Panc1 (cell line): ENCODE results near the gene ANKRD29. TPM values are rescaled to one million over a fixed set of nuclear protein-coding genes. Genes with fewer than 3 reads are reported as not detected.
A peak's percentile ranks its signal among the peaks of the same experiment; 100 is the strongest.

Experiments used
- ATAC-seq: fragments of 200-7000 bp; cut with Tn5 transposase; 2 replicates; pipeline ENCODE4 v1.9.1; 2020; ENCODE audit warnings: mild to moderate bottlenecking, moderate library complexity
- BruUV-seq: library from RNA; stranded (reverse); fragments of 400-500 nt; replicated peaks from 2 replicates; lab custom pipeline; 2021; lab: Mats Ljungman, UMichigan
- CTCF ChIA-PET: fragments of 300-600 bp; sonication (Branson Sonifier 250); formaldehyde crosslinking; loops from one replicate; lab custom pipeline; 2022; ENCODE audit warnings: antibody characterized with exemption; lab: Charles Lee
- POLR2A ChIA-PET: fragments of 300-600 bp; sonication (Branson Sonifier 250); formaldehyde crosslinking; loops from one replicate; lab custom pipeline; 2022; ENCODE audit warnings: antibody characterized with exemption; lab: Charles Lee
- DNase-seq: peaks from one replicate; pipeline ENCODE4 v3.0.0-alpha.2; 2010; ENCODE audit warnings: low read depth, low spot score
- H3K27ac ChIP-seq: 2 replicates; pipeline ENCODE4 v1.5.1; 2011; ENCODE audit warnings: mild to moderate bottlenecking, low read length, inconsistent platforms
- H3K27me3 ChIP-seq: fragments of 200-500 bp; sonication (Bioruptor generic); 2 replicates; pipeline ENCODE4 v1.6.0; 2014; ENCODE audit warnings: low read length, inconsistent platforms; ENCODE audit not compliant: control insufficient read depth, insufficient read depth
- H3K36me3 ChIP-seq: fragments of 200-500 bp; sonication (Bioruptor generic); 2 replicates; pipeline ENCODE4 v1.5.1; 2014; ENCODE audit warnings: inconsistent platforms, mild to moderate bottlenecking, low read length, moderate library complexity; ENCODE audit not compliant: control insufficient read depth, insufficient read depth
- H3K4me1 ChIP-seq: 2 replicates; pipeline ENCODE4 v1.5.1; 2011; ENCODE audit warnings: inconsistent platforms, mild to moderate bottlenecking, low read length, moderate library complexity; ENCODE audit not compliant: control insufficient read depth, insufficient read depth
- H3K4me3 ChIP-seq, 2 experiments: 2 replicates each; pipeline ENCODE4 v1.5.1; 2011 to 2012; ENCODE audit warnings: low read depth in 2 of 2, low read length in 2 of 2, mild to moderate bottlenecking in 2 of 2, inconsistent platforms in 1 of 2, moderate library complexity in 1 of 2
- H3K9me3 ChIP-seq: fragments of 200-500 bp; sonication (Bioruptor generic); 2 replicates; pipeline ENCODE4 v1.5.1; 2014; ENCODE audit warnings: low read depth, mild to moderate bottlenecking, inconsistent platforms, low read length, moderate library complexity; ENCODE audit not compliant: control insufficient read depth, insufficient read depth
- POLR2AphosphoS5 ChIP-seq: IDR thresholded peaks from 2 replicates; pipeline ENCODE4 v1.6.1; 2012; ENCODE audit warnings: mild to moderate bottlenecking, low read depth, low read length, moderate library complexity
- REST ChIP-seq, 2 experiments: IDR thresholded peaks; 2 replicates each; pipeline ENCODE4 v1.6.1; 2011 to 2012; ENCODE audit warnings: low read depth in 2 of 2, control low read depth in 1 of 2, low read length in 1 of 2, mild to moderate bottlenecking in 1 of 2, moderate library complexity in 1 of 2; ENCODE audit not compliant: insufficient read depth in 1 of 2
- SIN3A ChIP-seq: IDR thresholded peaks from 2 replicates; pipeline ENCODE4 v1.6.1; 2012; ENCODE audit warnings: low read depth, mild to moderate bottlenecking, low read length, moderate library complexity, borderline replicate concordance; ENCODE audit not compliant: insufficient read depth
- TCF7L2 ChIP-seq: IDR thresholded peaks from 2 replicates; pipeline ENCODE4 v1.6.1; 2011; ENCODE audit warnings: mild to moderate bottlenecking, low read depth, low read length, inconsistent platforms
- in situ Hi-C: cut with HindIII; loops from 2 replicates; pipeline ENCODE4 v1.10.0; 2016; ENCODE audit warnings: low sequenced_read_pairs, low pct_unique_long_range_greater_than_20kb
- intact Hi-C: fragments of 100-400 bp; cut with micrococcal nuclease; formaldehyde crosslinking; loops from one replicate; pipeline ENCODE4 v1.10.0; 2022; ENCODE audit not compliant: unreplicated experiment
- total RNA-seq: library from RNA; stranded (reverse); gene quantifications from one replicate; pipeline ENCODE4 v1.2.1, GENCODE V29; 2021; ENCODE audit not compliant: unreplicated experiment
- TF ChIP-seq, protein P1 (sequence below): fragments of 450-650 bp; IDR thresholded peaks from 2 replicates; pipeline ENCODE4 v1.5.1; 2017; ENCODE audit warnings: mild to moderate bottlenecking

ANKRD29 gene
- total RNA-seq, 1 experiment from 2014 or later, result 0.67 TPM

GRCh38 chr18:23627970-23628369, 34.7 kb downstream of the ANKRD29 start:
- no peaks in the 10 kb centered on the region for H3K36me3 ChIP-seq
- ATAC-seq (no peak), DNase-seq (no peak)
- no peak for TF ChIP-seq SIN3A
- TF ChIP-seq, protein P1, sequence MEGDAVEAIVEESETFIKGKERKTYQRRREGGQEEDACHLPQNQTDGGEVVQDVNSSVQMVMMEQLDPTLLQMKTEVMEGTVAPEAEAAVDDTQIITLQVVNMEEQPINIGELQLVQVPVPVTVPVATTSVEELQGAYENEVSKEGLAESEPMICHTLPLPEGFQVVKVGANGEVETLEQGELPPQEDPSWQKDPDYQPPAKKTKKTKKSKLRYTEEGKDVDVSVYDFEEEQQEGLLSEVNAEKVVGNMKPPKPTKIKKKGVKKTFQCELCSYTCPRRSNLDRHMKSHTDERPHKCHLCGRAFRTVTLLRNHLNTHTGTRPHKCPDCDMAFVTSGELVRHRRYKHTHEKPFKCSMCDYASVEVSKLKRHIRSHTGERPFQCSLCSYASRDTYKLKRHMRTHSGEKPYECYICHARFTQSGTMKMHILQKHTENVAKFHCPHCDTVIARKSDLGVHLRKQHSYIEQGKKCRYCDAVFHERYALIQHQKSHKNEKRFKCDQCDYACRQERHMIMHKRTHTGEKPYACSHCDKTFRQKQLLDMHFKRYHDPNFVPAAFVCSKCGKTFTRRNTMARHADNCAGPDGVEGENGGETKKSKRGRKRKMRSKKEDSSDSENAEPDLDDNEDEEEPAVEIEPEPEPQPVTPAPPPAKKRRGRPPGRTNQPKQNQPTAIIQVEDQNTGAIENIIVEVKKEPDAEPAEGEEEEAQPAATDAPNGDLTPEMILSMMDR, result no peak
- no peak for TF ChIP-seq POLR2AphosphoS5
- no peak for TF ChIP-seq REST (IDR thresholded peaks at IDR 0.05; ENCODE audit: insufficient read depth in 1 of 2, low read depth in 2 of 2, low read length in 1 of 2)
- TF ChIP-seq TCF7L2, result no peak
- ChIA-PET POLR2A (interaction anchor here (0.6 kb wide), 1 partner anchor 51 kb away, joined by 4 read pairs; no protein-coding TSS in a partner anchor), CTCF (interaction anchor here (0.7 kb wide), 1 partner anchor 75 kb away, joined by 10 read pairs; no protein-coding TSS in a partner anchor)
- intact Hi-C loops, result no loop called here
- H3K4me3 ChIP-seq, result no peak overlapping the region
- in situ Hi-C loops, result no loop called here
- peaks cover 13% of the 10 kb centered on the region; the same call in 1 of the 2 replicates for H3K4me1 ChIP-seq
- BruUV-seq, result no TSS peak
- no peaks in the 10 kb centered on the region for H3K9me3 ChIP-seq
- H3K27ac ChIP-seq, result no peak overlapping the region
- H3K27me3 ChIP-seq, result no peaks in the 10 kb centered on the region

- DNase-seq (peak; percentile 64), ATAC-seq (peak; percentile 69)
- POLR2A ChIA-PET, result no interaction called here
- CTCF ChIA-PET, result no interaction called here
- BruUV-seq, result no TSS peak
- no peaks in the 10 kb centered on the region for H3K27me3 ChIP-seq
- no peaks in the 10 kb centered on the region for H3K36me3 ChIP-seq
- H3K27ac ChIP-seq, result no peak overlapping the region
- intact Hi-C loops (no loop called here), in situ Hi-C loops (no loop called here)
- H3K4me3 ChIP-seq, result no peak overlapping the region
- peak; percentile 54; the same call in 1 of the 2 replicates for TF ChIP-seq TCF7L2
- no peak for TF ChIP-seq POLR2AphosphoS5
- TF ChIP-seq SIN3A, result no peak
- H3K4me1 ChIP-seq, result peaks cover 13% of the 10 kb centered on the region; the same call in 1 of the 2 replicates
- no peaks in the 10 kb centered on the region for H3K9me3 ChIP-seq
Observed at GRCh38 chr18:23627321-23627720, 35.4 kb downstream of the ANKRD29 start.
